GM12892 (cell line): Measurements from ENCODE around the gene CSNK2A2. TPM values are rescaled to one million over a fixed set of nuclear protein-coding genes. Genes with fewer than 3 reads are reported as not detected.

ENCODE experiments used
- DNase-seq: peaks from one replicate; pipeline ENCODE4 v3.0.0; 2011; ENCODE audit not compliant: insufficient read length
- FAIRE-seq: peaks from 2 replicates; lab custom pipeline; 2011; peaks lifted over from hg19 to GRCh38; lab: Jason Lieb, UNC
- POLR2A ChIP-seq: IDR thresholded peaks from 2 replicates; pipeline ENCODE4 v1.6.1; 2011; ENCODE audit warnings: low read depth, low read length, control low read depth
- POLR2AphosphoS5 ChIP-seq: IDR thresholded peaks from 2 replicates; pipeline ENCODE4 v1.6.1; 2011; ENCODE audit warnings: low read depth, low read length, control low read depth
- TAF1 ChIP-seq: IDR thresholded peaks from 2 replicates; pipeline ENCODE4 v1.6.1; 2011; ENCODE audit warnings: low read depth, mild to moderate bottlenecking, control low read depth, low read length, borderline replicate concordance
- polyA plus RNA-seq: library from polyadenylated mRNA; unstranded; fragments of >200 nt; gene quantifications from one replicate; pipeline ENCODE4 v1.2.1, GENCODE V29; 2012; ENCODE audit warnings: missing spikeins, inconsistent platforms; ENCODE audit not compliant: missing spikeins

The CSNK2A2 gene
- 44.0 TPM for polyA plus RNA-seq

- peak; percentile 91 for DNase-seq
- FAIRE-seq, result peak; percentile 83
- TF ChIP-seq POLR2AphosphoS5 (no peak), TAF1 (0 out of 2 replicates have a peak, but pooled peaks have one; percentile 15), POLR2A (peak; percentile 23; the same call in 1 of the 2 replicates)
Measured at GRCh38 chr16:58198022-58198683, at the start of gene CSNK2A2. TSS of gene CSNK2A2 (minus strand) at chr16:58198106. CDS start at chr16:58197736, 370 bp downstream.

- peak; percentile 99 for FAIRE-seq
- peak; percentile 60; the same call in 1 of the 2 replicates for TF ChIP-seq POLR2AphosphoS5
- TF ChIP-seq POLR2A, result no peak
- TF ChIP-seq TAF1, result no peak
- DNase-seq, result peak; percentile 31
Measured at GRCh38 chr16:58243528-58244004, 45.7 kb upstream of the CSNK2A2 start.

GRCh38 chr16:58236831-58237230 is 38.9 kb upstream of the CSNK2A2 start:
- TF ChIP-seq POLR2AphosphoS5 (no peak), TAF1 (no peak)
- DNase-seq, result no peak
- no peak for FAIRE-seq

GRCh38 chr16:58236231-58236690 is 38.4 kb upstream of the CSNK2A2 start:
- TF ChIP-seq POLR2AphosphoS5 (no peak), POLR2A (no peak), TAF1 (no peak)
- FAIRE-seq (no peak), DNase-seq (peak; percentile 46)

GRCh38 chr16:58235663-58236062 is 37.8 kb upstream of the CSNK2A2 start:
- TF ChIP-seq TAF1 (no peak), POLR2A (no peak), POLR2AphosphoS5 (no peak)
- no peak for FAIRE-seq
- DNase-seq, result no peak

- no peak for FAIRE-seq
- TF ChIP-seq POLR2A (no peak), POLR2AphosphoS5 (no peak), TAF1 (no peak)
- DNase-seq, result no peak
Measured at GRCh38 chr16:58234831-58235595, 37.1 kb upstream of the CSNK2A2 start.

GRCh38 chr16:58230259-58230658 is 32.4 kb upstream of the CSNK2A2 start:
- FAIRE-seq (no peak), DNase-seq (no peak)
- TF ChIP-seq POLR2A, result no peak
- TF ChIP-seq POLR2AphosphoS5, result no peak
- TF ChIP-seq TAF1, result no peak

- FAIRE-seq (no peak), DNase-seq (no peak)
- TF ChIP-seq POLR2AphosphoS5 (no peak), POLR2A (no peak)
Measured at GRCh38 chr16:58226790-58227189, 28.9 kb upstream of the CSNK2A2 start.

- no peak for DNase-seq
- no peak for FAIRE-seq
- no peak for TF ChIP-seq TAF1
- no peak for TF ChIP-seq POLR2AphosphoS5
- no peak for TF ChIP-seq POLR2A
Measured at GRCh38 chr16:58225965-58226602, 28.2 kb upstream of the CSNK2A2 start.

- DNase-seq (no peak), FAIRE-seq (no peak)
- no peak for TF ChIP-seq POLR2AphosphoS5
- no peak for TF ChIP-seq TAF1
- no peak for TF ChIP-seq POLR2A
Measured at GRCh38 chr16:58222532-58223316, 24.8 kb upstream of the CSNK2A2 start.
